Activated gamma-delta T cell treated with anti-CD3 and anti-CD28 coated beads, Interleukin-2, amount 50 U/mL, for 16 hours (primary cell): ENCODE data around the gene ZCRB1.

ENCODE experiments used
- DNase-seq: peaks from one replicate; pipeline ENCODE4 v3.0.0-alpha.2; 2020; ENCODE audit warnings: low read depth

The ZCRB1 gene

DNA sequence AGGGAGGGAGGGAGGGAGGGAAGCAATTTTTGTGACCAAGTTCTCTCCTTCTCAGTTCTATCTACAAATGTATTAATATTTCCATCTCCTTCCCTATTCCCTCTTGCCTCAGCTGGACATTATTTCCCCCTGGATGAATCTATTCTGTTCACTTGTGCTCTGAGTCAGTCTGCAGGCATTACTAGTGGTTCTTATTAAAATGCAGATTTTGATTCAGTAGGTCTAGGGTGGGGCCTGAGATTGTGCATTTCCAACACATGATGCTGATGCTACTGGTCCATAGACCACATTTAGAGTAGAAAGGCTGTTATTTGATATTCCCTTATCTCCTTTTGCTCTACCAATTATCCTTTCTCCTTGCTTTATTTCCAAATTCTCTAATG lies 47.8 kb downstream of the ZCRB1 start:
- no peak for DNase-seq

DNA sequence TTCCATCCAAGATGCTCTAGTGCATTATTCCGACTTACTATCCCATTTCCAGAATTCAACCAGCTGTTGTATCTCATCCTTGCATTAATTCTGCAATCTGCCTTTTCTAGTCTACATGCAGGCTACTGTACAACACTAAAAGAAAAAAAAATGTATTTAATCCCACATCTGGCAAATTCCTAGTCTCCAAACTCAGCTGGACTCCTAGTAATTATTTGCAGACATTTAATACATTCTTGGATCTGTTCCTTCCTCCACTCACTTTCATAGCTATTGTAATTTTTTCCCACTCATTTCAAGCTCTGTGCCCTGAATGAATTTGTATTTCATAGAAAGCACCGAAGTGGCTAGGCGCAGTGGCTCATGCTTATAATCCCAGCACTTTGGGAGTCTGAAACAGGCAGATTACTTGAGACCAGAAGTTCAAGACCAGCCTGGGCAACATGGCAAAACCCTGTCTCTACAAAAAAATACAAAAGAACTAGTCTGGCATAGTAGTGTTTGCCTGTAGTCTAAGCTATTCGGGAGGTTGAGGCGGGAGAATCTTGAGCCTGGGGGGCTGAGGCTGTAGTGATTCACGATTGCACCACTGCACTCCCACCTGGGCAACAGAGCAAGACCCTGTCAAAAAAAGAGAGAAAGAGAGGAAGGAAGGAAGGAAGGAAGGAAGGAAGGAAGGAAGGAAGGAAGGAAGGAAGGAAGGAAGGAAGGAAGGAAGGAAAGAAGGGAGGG lies 48.3 kb downstream of the ZCRB1 start:
- no peak for DNase-seq

DNA sequence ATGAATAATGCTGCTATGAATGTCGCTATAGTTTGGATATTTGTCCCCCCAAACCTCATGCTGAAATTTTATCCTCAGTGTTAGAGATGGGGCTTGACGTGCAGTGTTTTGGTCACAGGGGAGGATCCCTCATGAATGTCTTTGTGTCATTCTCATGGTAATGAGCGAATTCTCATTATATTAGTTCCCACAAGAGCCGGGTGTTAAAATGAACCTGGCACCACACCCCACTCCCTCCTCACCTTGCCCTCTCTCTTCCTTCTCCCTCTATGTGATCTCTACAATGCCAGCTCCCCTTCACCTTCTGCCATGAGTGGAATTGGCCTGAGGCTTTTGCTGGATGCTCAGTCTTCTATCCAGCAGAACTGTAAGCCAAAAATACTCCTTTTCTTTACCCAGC lies 50.4 kb downstream of the ZCRB1 start:
- no peak for DNase-seq

DNA sequence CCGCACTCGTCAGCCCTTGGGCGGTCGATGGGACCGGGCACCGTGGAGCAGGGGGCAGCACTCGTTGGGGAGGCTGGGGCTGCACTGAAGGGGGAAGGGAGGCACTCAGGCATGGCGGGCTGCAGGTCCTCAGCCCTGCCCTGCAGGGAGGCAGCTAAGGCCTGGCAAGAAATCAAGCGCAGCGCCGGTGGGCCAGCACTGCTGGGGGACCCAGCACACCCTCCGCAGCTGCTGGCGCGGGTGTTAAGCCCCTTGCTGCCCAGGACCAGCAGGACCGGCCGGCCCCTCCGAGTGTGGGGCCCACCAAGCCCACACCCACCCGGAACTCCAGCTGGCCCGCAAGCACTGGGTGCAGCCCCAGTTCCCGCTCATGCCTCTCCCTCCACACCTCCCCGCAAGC lies 52.2 kb downstream of the ZCRB1 start:
- no peak for DNase-seq

DNA sequence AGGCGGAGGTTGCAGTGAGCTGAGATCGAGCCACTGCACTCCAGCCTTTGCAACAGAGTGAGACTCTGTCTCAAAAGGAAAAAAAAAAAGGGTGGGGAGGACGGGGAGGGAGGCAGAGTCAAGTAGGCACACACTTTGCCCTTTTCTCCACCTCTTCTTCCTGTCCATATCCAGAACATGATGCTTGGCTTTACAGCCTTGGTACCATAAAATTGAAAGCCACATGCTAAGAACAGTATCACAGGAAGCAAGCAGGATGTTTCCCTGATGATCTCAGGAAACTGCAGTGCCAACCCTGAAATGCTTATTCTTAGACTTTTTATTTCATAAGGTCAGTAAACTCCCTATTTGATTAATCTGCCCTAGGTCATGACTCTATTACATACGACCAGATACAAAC lies 55.3 kb downstream of the ZCRB1 start:
- DNase-seq = no peak

DNA sequence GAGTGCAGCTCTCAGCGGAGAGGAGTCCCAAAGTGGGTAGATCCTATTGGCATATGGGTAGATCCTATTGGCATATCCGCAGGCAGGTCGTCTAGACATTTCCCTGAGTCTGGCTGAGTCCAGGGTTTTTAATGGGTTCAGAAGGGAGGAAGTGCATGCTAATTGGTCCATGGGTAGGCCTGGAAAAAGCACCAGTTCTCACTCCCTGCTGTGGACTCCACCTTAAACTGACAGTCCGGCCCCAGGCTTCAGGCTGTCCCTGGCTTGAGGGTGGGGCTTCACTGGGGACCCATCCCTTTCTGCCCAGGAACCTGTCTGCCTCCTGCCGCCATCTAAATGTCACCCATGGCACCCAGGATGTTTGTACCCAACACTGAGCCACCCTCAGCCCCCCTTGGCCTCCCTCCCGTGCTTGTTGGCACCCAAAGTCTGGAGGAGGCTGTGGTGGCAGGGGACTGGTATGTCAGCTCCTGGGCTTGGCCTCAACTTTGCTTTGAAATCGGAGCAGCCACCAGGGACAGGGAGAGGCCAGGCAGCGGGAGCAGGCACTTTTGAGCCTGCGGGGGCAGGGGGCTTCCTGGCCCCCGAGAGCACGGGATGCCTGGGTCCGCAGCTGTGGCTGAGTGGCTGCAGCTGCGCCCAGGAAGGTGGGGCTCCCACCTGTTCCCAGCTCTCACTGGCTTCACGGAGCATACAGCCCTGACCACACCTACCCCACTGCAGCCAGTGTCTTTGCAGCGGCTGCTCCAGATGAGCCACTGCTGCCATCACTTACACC lies 58.3 kb downstream of the ZCRB1 start:
- no peak for DNase-seq

DNA sequence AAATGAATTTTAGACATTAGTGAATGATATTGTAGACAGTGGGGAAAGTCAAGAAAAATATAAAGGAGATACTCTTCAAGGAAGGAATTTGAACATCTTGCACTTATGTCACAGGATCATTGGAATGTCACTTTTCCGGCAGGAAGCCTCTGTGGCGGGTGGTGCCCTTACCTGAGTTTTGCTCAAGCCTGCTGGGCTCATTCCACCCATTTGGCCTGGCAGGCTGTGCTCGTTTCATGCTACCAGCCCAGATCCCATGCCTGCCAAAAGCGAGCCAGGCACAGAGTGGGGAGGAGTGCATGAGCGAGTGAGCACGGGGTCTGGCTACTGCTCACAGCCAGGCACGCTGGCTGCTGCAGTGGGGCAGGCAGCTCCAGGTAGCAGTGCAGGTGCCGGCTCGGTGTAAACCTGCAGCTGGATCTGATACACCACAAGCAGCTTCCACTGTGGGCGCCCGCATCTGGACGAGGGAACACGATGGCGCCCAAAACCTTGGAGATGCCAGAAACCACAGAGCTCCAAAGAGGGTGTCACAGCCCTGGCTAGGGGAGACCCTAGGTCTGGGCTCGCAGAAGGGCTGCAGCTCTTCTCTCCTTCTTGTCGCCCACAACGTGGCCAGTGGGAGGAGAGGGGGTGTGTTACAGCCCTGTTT lies 59.2 kb downstream of the ZCRB1 start:
- no peak for DNase-seq

DNA sequence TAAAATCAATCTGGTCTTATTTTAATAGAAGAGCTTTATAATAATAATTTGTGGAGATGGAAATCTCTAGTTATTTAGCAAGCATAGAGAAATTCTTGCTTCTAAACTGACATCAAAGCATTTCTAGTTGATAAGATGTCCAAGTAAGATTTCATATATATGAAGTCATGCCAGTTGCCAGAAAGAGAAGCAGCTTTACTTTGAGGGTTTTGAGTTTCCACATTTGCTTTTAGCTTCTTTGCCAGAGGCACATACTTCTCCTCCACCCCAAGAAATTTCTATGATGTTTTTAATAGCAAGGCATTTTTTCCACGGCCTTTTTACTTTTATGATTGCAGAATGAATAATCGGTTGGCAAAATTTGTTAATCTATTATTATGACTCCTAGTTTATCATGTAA lies 63.6 kb downstream of the ZCRB1 start:
- no peak for DNase-seq
